Measurements from ENCODE around the gene AGTRAP.

Gene AGTRAP

DNA sequence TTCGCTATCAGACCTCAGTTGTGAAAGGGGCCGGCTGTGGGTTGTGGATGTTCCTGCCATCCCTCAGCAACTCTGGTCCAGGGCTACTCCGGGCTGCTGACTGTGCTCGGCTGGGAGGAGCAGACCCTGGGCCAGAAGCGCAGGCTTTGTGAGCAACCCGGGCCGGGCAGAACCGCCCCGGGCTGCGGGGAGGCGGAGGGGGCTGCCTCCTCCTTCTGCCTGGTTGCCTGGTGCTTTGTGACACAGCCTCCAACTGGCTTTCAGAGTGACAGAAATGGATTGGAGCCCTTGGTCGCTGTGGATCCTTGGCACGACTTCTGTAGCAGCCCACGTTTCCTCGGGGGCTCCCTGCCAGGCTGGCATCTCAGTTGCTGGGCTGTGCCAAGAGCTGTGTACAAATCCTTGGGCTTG, 34.4 kb upstream of the AGTRAP start:
- H3K4me3 ChIP-seq (ENCODE audit: low read length), result no peak overlapping the region
- H2AFZ ChIP-seq (ENCODE audit: low read depth, low read length), result no peak overlapping the region
- H3K36me3 ChIP-seq (replicated peaks; ENCODE audit: low read depth, low read length), result no peaks in the 10 kb centered on the region
- H4K20me1 ChIP-seq (ENCODE audit: insufficient read depth, low read length), result no peaks in the 10 kb centered on the region
- H3K4me1 ChIP-seq (ENCODE audit: low read length), result no peaks in the 10 kb centered on the region
- H3K4me2 ChIP-seq (ENCODE audit: low read length), result no peak overlapping the region
- no peak for TF ChIP-seq EZH2phosphoT487 (IDR thresholded peaks at IDR 0.05; ENCODE audit: low read depth)
- TF ChIP-seq, protein P1, sequence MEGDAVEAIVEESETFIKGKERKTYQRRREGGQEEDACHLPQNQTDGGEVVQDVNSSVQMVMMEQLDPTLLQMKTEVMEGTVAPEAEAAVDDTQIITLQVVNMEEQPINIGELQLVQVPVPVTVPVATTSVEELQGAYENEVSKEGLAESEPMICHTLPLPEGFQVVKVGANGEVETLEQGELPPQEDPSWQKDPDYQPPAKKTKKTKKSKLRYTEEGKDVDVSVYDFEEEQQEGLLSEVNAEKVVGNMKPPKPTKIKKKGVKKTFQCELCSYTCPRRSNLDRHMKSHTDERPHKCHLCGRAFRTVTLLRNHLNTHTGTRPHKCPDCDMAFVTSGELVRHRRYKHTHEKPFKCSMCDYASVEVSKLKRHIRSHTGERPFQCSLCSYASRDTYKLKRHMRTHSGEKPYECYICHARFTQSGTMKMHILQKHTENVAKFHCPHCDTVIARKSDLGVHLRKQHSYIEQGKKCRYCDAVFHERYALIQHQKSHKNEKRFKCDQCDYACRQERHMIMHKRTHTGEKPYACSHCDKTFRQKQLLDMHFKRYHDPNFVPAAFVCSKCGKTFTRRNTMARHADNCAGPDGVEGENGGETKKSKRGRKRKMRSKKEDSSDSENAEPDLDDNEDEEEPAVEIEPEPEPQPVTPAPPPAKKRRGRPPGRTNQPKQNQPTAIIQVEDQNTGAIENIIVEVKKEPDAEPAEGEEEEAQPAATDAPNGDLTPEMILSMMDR (IDR thresholded peaks at IDR 0.05; ENCODE audit: low read depth, low read length), result no peak
- H3K79me2 ChIP-seq (ENCODE audit: low read length), result no peaks in the 10 kb centered on the region
- H3K27me3 ChIP-seq (ENCODE audit: low read depth, low read length), result no peaks in the 10 kb centered on the region
- H3K27ac ChIP-seq (ENCODE audit: low read length), result no peak overlapping the region
- H3K9ac ChIP-seq (ENCODE audit: low read length), result no peak overlapping the region
- H3K9me3 ChIP-seq (ENCODE audit: insufficient read depth, low read length), result no peaks in the 10 kb centered on the region

DNA sequence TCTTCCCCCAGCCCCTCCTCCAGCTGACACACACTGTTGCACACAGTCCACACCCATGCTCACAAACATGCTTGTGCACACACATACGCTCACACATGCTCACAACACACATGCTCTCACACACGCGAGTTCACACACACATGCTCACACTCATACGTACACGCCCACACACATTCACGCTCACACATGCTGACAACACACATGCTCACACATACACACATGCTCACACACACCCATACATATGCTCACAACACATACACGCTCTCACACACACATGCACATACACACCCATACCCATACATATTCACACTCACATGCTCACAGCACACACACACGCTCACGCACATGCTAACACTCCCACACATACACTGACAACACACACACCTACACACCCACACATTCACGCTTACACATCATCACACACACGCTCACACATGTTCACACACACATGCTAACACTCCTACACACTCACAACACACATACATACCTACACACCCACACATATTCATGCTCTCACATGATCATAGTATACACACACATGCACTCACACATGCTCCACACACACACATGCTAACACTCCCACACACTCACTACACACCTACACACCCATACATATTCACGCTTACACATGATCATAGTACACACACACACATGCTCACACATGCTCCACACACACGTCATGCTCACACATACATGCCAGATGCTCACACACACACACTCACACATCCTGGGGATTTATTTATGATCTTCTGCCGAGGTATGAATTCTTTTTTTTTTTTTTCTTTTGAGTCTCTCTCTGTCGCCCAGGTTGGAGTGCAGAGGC, 33.7 kb upstream of the AGTRAP start:
- H3K79me2 ChIP-seq (ENCODE audit: low read length), result no peaks in the 10 kb centered on the region
- H3K9ac ChIP-seq (ENCODE audit: low read length), result no peak overlapping the region
- no peak for TF ChIP-seq EZH2phosphoT487 (IDR thresholded peaks at IDR 0.05; ENCODE audit: low read depth)
- TF ChIP-seq, protein P1 (IDR thresholded peaks at IDR 0.05; ENCODE audit: low read depth, low read length), result no peak
- no peaks in the 10 kb centered on the region for H3K27me3 ChIP-seq (ENCODE audit: low read depth, low read length)
- H3K4me3 ChIP-seq (ENCODE audit: low read length), result no peak overlapping the region
- no peak overlapping the region for H3K4me2 ChIP-seq (ENCODE audit: low read length)
- no peaks in the 10 kb centered on the region for H3K4me1 ChIP-seq (ENCODE audit: low read length)
- no peaks in the 10 kb centered on the region for H3K9me3 ChIP-seq (ENCODE audit: insufficient read depth, low read length)
- no peak overlapping the region for H2AFZ ChIP-seq (ENCODE audit: low read depth, low read length)
- no peaks in the 10 kb centered on the region for H3K36me3 ChIP-seq (replicated peaks; ENCODE audit: low read depth, low read length)
- no peaks in the 10 kb centered on the region for H4K20me1 ChIP-seq (ENCODE audit: insufficient read depth, low read length)
- no peak overlapping the region for H3K27ac ChIP-seq (ENCODE audit: low read length)

DNA sequence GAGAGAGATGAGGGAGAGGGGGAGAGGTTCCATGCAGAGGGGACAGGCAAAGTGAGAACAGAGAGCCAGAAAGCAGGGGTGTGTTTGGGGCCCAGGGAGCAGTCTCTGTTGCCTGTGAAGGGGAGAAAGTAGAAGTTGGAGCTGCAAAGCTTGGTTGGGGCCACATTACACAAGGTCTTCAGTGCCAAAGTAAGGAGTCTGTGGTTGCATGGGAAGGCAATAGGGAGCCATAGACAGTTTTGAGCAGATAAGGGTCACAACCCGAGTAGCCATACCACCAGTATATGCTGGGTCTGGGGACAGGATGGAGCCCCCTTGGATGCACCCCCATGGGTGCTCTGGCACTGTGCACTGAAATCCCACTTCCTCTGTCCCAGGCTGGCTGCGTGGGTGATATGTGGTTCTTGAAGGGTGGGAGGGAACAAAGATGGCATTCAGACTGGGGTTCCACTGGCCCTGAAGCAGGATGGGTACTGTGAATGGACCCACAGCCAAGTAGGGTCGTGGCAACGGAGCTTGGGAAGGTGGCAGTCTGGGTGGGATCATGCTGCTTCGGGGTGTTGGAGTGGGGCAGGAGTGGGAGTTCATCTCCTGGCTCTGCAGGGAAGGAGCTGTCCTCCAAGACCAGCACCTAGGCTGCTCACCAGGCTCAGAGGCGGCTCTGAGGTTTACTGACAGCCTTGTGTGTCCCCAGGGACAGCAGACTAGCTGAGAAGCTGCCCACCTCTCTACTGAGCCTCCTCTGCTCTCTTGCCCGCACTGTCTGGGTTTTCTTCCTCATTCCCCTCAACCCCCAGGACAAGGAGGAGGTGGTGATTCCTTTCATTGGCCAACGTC, 32.4 kb upstream of the AGTRAP start:
- Histone ChIP-seq H3K4me3 (ENCODE audit: low read length) (no peak overlapping the region), H2AFZ (ENCODE audit: low read depth, low read length) (no peak overlapping the region), H3K9me3 (ENCODE audit: insufficient read depth, low read length) (no peaks in the 10 kb centered on the region), H3K27me3 (ENCODE audit: low read depth, low read length) (no peaks in the 10 kb centered on the region), H3K79me2 (ENCODE audit: low read length) (no peaks in the 10 kb centered on the region), H3K4me1 (ENCODE audit: low read length) (no peaks in the 10 kb centered on the region), H3K9ac (ENCODE audit: low read length) (no peak overlapping the region), H3K36me3 (replicated peaks; ENCODE audit: low read depth, low read length) (no peaks in the 10 kb centered on the region), H3K4me2 (ENCODE audit: low read length) (no peak overlapping the region), H3K27ac (ENCODE audit: low read length) (no peak overlapping the region), H4K20me1 (ENCODE audit: insufficient read depth, low read length) (no peaks in the 10 kb centered on the region)
- TF ChIP-seq, protein P1 (IDR thresholded peaks at IDR 0.05; ENCODE audit: low read depth, low read length), result no peak
- TF ChIP-seq EZH2phosphoT487 (IDR thresholded peaks at IDR 0.05; ENCODE audit: low read depth), result no peak

DNA sequence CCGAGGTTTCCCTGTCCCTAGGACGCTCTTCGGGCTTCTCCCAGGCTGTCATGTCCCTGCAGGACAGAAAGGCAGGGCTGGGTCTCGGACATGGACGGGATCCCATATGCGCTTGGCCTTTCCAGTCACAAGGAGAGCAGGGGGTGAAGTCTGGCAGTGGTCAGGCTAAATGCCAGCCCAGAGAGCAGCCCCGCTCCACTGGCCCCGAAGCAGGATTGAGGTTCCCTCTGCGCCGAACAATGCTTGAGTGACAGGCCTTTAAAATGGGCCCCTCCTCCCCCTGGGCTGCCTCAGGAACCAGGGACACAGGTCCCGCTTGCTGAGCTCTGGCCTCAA, 31.8 kb upstream of the AGTRAP start:
- Histone ChIP-seq H2AFZ (ENCODE audit: low read depth, low read length) (no peak overlapping the region), H3K9ac (ENCODE audit: low read length) (no peak overlapping the region)

More for the DNA sequence above, 31.8 kb upstream of the AGTRAP start:
- Histone ChIP-seq H3K9me3 (ENCODE audit: insufficient read depth, low read length) (no peaks in the 10 kb centered on the region), H4K20me1 (ENCODE audit: insufficient read depth, low read length) (no peaks in the 10 kb centered on the region), H3K4me1 (ENCODE audit: low read length) (no peaks in the 10 kb centered on the region), H3K27ac (ENCODE audit: low read length) (no peak overlapping the region), H3K4me2 (ENCODE audit: low read length) (no peak overlapping the region), H3K27me3 (ENCODE audit: low read depth, low read length) (no peaks in the 10 kb centered on the region), H3K4me3 (ENCODE audit: low read length) (no peak overlapping the region), H3K79me2 (ENCODE audit: low read length) (no peaks in the 10 kb centered on the region), H3K36me3 (replicated peaks; ENCODE audit: low read depth, low read length) (no peaks in the 10 kb centered on the region)
- TF ChIP-seq EZH2phosphoT487 (IDR thresholded peaks at IDR 0.05; ENCODE audit: low read depth), result no peak
- TF ChIP-seq, protein P1 (IDR thresholded peaks at IDR 0.05; ENCODE audit: low read depth, low read length), result no peak

Measured in OCI-LY3 (cell line).